Adrenal gland (tissue), 5 donors: Measurements from ENCODE around the gene STK24.

Source experiments
- POLR2A ChIP-seq, 2 donors: fragments of 450-650 bp; IDR thresholded peaks; one replicate each; pipeline ENCODE4 v1.6.1; 2017; ENCODE audit warnings: antibody characterized with exemption in 2 of 2, mild to moderate bottlenecking in 2 of 2, moderate library complexity in 1 of 2
- TF ChIP-seq, protein P1 (sequence below), 6 experiments: fragments of 450-650 bp in 4 of 6; fragments of 200-600 bp in 2 of 6; sonication (generic) in 1 of 6; IDR thresholded peaks; 1 replicate in 5 of 6; 2 replicates in 1 of 6; pipeline versions ENCODE4 v1.5.1 to v1.8.0; 2016 to 2021; ENCODE audit warnings: antibody characterized with exemption in 6 of 6, mild to moderate bottlenecking in 2 of 6, moderate library complexity in 1 of 6
- donor health status: DM: no; HTN: no; CAD: no.

DNA sequence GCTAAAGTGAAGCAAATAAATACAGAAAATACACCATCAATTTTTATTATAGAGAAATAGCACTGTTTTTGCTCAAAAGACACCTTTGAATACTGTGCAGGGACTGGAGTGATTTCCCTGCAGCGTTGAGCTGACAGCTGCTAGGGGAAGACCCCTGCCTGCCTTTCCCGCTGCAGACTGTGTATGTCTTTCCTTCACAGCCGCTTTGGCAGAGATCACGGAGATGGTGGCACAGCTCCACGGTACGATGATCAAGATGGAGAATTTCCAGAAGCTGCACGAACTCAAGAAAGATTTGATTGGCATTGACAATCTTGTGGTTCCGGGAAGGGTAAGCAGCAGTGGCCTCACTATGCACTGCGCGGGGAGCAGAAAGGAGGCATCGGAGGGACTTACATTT, 141.5 kb downstream of the STK24 start:
- TF ChIP-seq, protein P1, sequence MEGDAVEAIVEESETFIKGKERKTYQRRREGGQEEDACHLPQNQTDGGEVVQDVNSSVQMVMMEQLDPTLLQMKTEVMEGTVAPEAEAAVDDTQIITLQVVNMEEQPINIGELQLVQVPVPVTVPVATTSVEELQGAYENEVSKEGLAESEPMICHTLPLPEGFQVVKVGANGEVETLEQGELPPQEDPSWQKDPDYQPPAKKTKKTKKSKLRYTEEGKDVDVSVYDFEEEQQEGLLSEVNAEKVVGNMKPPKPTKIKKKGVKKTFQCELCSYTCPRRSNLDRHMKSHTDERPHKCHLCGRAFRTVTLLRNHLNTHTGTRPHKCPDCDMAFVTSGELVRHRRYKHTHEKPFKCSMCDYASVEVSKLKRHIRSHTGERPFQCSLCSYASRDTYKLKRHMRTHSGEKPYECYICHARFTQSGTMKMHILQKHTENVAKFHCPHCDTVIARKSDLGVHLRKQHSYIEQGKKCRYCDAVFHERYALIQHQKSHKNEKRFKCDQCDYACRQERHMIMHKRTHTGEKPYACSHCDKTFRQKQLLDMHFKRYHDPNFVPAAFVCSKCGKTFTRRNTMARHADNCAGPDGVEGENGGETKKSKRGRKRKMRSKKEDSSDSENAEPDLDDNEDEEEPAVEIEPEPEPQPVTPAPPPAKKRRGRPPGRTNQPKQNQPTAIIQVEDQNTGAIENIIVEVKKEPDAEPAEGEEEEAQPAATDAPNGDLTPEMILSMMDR (IDR thresholded peaks at IDR 0.05): no peak
- TF ChIP-seq POLR2A (IDR thresholded peaks at IDR 0.05): no peak
